Measurements from ENCODE around the gene HDHD5. TPM values are rescaled to one million over a fixed set of nuclear protein-coding genes. Genes with fewer than 3 reads are reported as not detected.
A peak's percentile ranks its signal among the peaks of the same experiment; 100 is the strongest.

HDHD5 gene
- 49.4 TPM for polyA plus RNA-seq

- Mint-ChIP-seq H3K4me3 (peak within 1 kb of the TSS; percentile 86 to 95 (median 89)), H3K27me3 (no peaks in the 10 kb centered on the region), H3K36me3 (no peaks in the 10 kb centered on the region), H3K9me3 (no peaks in the 10 kb centered on the region), H3K4me1 (peaks cover 13 to 17% (median 15%) of the 10 kb centered on the region in 3 donors), H3K27ac (peak within 1 kb of the TSS; percentile 29 to 81 (median 73))
Observed at GRCh38 chr22:17158568-17159503, at the start of gene HDHD5. Gene HDHD5, minus strand, starts transcription at chr22:17159277. Its CDS starts 26 bp downstream, at chr22:17159251.

GRCh38 chr22:17205432-17205831, 46.4 kb upstream of the HDHD5 start:
- Mint-ChIP-seq H3K27ac (no peak overlapping the region), H3K4me1 (peaks cover 0 to 7% (median 2%) of the 10 kb centered on the region in 3 donors), H3K9me3 (no peaks in the 10 kb centered on the region), H3K4me3 (no peak overlapping the region), H3K27me3 (no peaks in the 10 kb centered on the region), H3K36me3 (peaks cover 3% of the 10 kb centered on the region)

GRCh38 chr22:17201285-17201945, 42.3 kb upstream of the HDHD5 start:
- H3K4me1 Mint-ChIP-seq = peaks cover 0 to 5% (median 0%) of the 10 kb centered on the region in 3 donors
- H3K4me3 Mint-ChIP-seq = no peak overlapping the region
- H3K36me3 Mint-ChIP-seq = peaks cover 3% of the 10 kb centered on the region
- no peak overlapping the region for H3K27ac Mint-ChIP-seq
- no peaks in the 10 kb centered on the region for H3K27me3 Mint-ChIP-seq
- no peaks in the 10 kb centered on the region for H3K9me3 Mint-ChIP-seq

- Mint-ChIP-seq H3K9me3 (no peaks in the 10 kb centered on the region), H3K4me3 (no peak overlapping the region), H3K36me3 (peaks cover 3% of the 10 kb centered on the region), H3K27ac (no peak overlapping the region), H3K27me3 (no peaks in the 10 kb centered on the region), H3K4me1 (peaks cover 0 to 9% (median 0%) of the 10 kb centered on the region in 3 donors)
Observed at GRCh38 chr22:17199003-17199731, 40.1 kb upstream of the HDHD5 start.

- H3K27ac Mint-ChIP-seq = peak overlapping the region in 1 of 3 donors; percentile 35
Observed at GRCh38 chr22:17198170-17199002, 39.3 kb upstream of the HDHD5 start.

GRCh38 chr22:17194213-17194612, 35.1 kb upstream of the HDHD5 start:
- peaks cover 0 to 4% (median 0%) of the 10 kb centered on the region in 3 donors for H3K4me1 Mint-ChIP-seq
- H3K4me3 Mint-ChIP-seq = no peak overlapping the region
- no peaks in the 10 kb centered on the region for H3K27me3 Mint-ChIP-seq
- H3K27ac Mint-ChIP-seq = no peak overlapping the region
- peaks cover 5% of the 10 kb centered on the region for H3K36me3 Mint-ChIP-seq
- no peaks in the 10 kb centered on the region for H3K9me3 Mint-ChIP-seq

More at GRCh38 chr22:17198170-17199002, 39.3 kb upstream of the HDHD5 start:
- H3K4me3 Mint-ChIP-seq = no peak overlapping the region
- no peaks in the 10 kb centered on the region for H3K9me3 Mint-ChIP-seq
- peaks cover 3% of the 10 kb centered on the region for H3K36me3 Mint-ChIP-seq
- peaks cover 0 to 9% (median 0%) of the 10 kb centered on the region in 3 donors for H3K4me1 Mint-ChIP-seq
- no peaks in the 10 kb centered on the region for H3K27me3 Mint-ChIP-seq

GRCh38 chr22:17192186-17192585, 33.1 kb upstream of the HDHD5 start:
- no peak overlapping the region for H3K4me3 Mint-ChIP-seq
- H3K36me3 Mint-ChIP-seq = peaks cover 8% of the 10 kb centered on the region
- no peaks in the 10 kb centered on the region for H3K9me3 Mint-ChIP-seq
- no peak overlapping the region for H3K27ac Mint-ChIP-seq
- peaks cover 0 to 4% (median 0%) of the 10 kb centered on the region in 3 donors for H3K4me1 Mint-ChIP-seq
- H3K27me3 Mint-ChIP-seq = no peaks in the 10 kb centered on the region

- Mint-ChIP-seq H3K9me3 (no peaks in the 10 kb centered on the region), H3K27ac (no peak overlapping the region), H3K4me3 (no peak overlapping the region), H3K4me1 (peaks cover 0 to 4% (median 0%) of the 10 kb centered on the region in 3 donors), H3K36me3 (peaks cover 8% of the 10 kb centered on the region), H3K27me3 (no peaks in the 10 kb centered on the region)
Observed at GRCh38 chr22:17191163-17191784, 32.2 kb upstream of the HDHD5 start.

- Mint-ChIP-seq H3K27me3 (no peaks in the 10 kb centered on the region), H3K4me1 (peaks cover 0 to 4% (median 0%) of the 10 kb centered on the region in 3 donors), H3K9me3 (no peaks in the 10 kb centered on the region), H3K27ac (no peak overlapping the region), H3K4me3 (no peak overlapping the region), H3K36me3 (peaks cover 10% of the 10 kb centered on the region)
Observed at GRCh38 chr22:17190702-17191101, 31.6 kb upstream of the HDHD5 start.

GRCh38 chr22:17176715-17177114, 17.6 kb upstream of the HDHD5 start:
- H3K9me3 Mint-ChIP-seq = no peaks in the 10 kb centered on the region
- H3K36me3 Mint-ChIP-seq = peaks cover 2% of the 10 kb centered on the region
- no peak overlapping the region for H3K4me3 Mint-ChIP-seq
- peak overlapping the region in 1 of 3 donors; percentile 81 for H3K27ac Mint-ChIP-seq
- peaks cover 0 to 9% (median 3%) of the 10 kb centered on the region in 3 donors for H3K4me1 Mint-ChIP-seq
- no peaks in the 10 kb centered on the region for H3K27me3 Mint-ChIP-seq

GRCh38 chr22:17172029-17172833, 13.2 kb upstream of the HDHD5 start:
- peak overlapping the region; percentile 68 to 91 (median 80) for H3K4me3 Mint-ChIP-seq
- H3K9me3 Mint-ChIP-seq = no peaks in the 10 kb centered on the region
- H3K36me3 Mint-ChIP-seq = no peaks in the 10 kb centered on the region
- H3K27me3 Mint-ChIP-seq = peaks cover 2% of the 10 kb centered on the region
- peak overlapping the region in 2 of 3 donors; percentile 45 to 59 for H3K27ac Mint-ChIP-seq
- H3K4me1 Mint-ChIP-seq = peaks cover 2 to 4% (median 4%) of the 10 kb centered on the region in 3 donors

- Mint-ChIP-seq H3K27ac (peak overlapping the region; percentile 59 to 80 (median 73)), H3K36me3 (no peaks in the 10 kb centered on the region), H3K4me1 (peaks cover 2 to 4% (median 4%) of the 10 kb centered on the region in 3 donors), H3K4me3 (peak overlapping the region; percentile 81 to 91 (median 88)), H3K27me3 (peaks cover 2% of the 10 kb centered on the region), H3K9me3 (no peaks in the 10 kb centered on the region)
Observed at GRCh38 chr22:17171153-17172028, 12.3 kb upstream of the HDHD5 start.

Measured in IgD-negative memory B cell (primary cell).